Kidney glomerular epithelial cell (primary cell): ENCODE measurements around the gene SUB1.
"Not testable (repeated sequence)": the region's sequence is repeated elsewhere in the genome, so short reads cannot be mapped to it uniquely, and the experiment has no call there.

Experiments used
- DNase-seq: peaks from one replicate; lab custom pipeline; 2025; lab: John Stamatoyannopoulos, UW

Gene SUB1

DNA sequence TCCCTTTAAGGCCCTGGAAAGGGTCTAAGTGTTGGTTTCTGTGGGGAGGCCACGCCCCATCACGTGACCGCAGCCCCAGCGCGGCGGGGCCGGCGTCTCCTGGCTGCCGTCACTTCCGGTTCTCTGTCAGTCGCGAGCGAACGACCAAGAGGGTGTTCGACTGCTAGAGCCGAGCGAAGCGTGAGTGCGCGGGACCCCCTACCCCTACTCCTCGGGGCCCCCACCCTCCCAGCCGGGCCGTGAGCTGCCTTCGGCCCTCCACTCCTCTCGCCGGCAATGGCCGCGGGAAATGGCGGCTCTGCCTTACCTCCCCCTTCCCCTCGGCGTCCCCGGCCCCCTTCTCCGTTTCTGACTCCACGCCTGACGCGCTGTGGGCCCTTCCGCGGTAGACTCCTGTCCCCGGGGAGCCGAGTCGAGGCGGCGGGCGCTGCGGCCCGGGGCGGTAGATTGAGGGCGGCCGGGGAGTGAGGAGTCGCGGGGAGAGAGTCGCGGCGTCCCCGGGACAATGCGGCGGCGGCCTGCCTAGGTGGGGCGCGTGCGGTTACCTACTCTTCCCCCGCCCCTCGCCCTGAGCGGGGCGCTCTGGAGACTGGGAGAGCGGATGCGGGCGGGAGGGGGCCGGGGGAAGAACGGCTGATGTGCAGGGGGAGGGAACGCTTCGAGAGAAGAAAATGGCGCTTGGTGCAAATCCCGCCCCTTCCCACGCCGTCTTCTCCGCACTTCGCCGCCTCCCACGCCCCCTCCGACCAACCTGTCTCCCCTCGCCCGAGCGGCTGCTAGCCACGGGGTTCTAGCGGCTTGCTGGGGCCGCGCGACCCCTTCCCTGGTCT lies at the start of gene SUB1:
Gene SUB1, plus strand, starts transcription at position 112 of the 830 bp plus-strand sequence. CDS start 2,956 bp downstream, outside the sequence.
- peak; percentile 80 for DNase-seq

DNA sequence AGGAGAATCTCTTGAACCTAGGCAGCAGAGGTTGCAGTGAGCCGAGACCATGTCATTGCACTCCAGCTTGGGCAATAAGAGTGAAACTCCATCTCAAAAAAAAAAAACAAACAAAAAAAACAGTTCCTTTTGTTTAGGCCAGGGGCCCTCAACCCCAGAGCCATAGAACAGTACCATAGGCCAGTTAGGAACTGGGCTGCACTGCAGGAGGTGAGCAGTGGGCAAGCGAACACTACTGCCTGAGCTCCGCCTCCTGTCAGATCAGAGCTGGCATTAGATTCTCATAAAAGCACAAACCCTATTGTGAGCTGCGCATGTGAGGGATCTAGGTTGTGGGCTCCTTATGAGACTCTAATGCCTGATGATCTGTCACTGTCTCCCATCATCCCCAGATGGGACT lies 49.1 kb upstream of the SUB1 start:
- no peak for DNase-seq

- peak; percentile 67 for DNase-seq
Measured at GRCh38 chr5:32537437-32538029, 47.8 kb upstream of the SUB1 start.

GRCh38 chr5:32538031-32538547 lies 47.3 kb upstream of the SUB1 start:
- no peak for DNase-seq

GRCh38 chr5:32539981-32540845 lies 45.1 kb upstream of the SUB1 start:
- no peak for DNase-seq

- DNase-seq, result peak; percentile 2
Measured at GRCh38 chr5:32541241-32541640, 44.1 kb upstream of the SUB1 start.

DNA sequence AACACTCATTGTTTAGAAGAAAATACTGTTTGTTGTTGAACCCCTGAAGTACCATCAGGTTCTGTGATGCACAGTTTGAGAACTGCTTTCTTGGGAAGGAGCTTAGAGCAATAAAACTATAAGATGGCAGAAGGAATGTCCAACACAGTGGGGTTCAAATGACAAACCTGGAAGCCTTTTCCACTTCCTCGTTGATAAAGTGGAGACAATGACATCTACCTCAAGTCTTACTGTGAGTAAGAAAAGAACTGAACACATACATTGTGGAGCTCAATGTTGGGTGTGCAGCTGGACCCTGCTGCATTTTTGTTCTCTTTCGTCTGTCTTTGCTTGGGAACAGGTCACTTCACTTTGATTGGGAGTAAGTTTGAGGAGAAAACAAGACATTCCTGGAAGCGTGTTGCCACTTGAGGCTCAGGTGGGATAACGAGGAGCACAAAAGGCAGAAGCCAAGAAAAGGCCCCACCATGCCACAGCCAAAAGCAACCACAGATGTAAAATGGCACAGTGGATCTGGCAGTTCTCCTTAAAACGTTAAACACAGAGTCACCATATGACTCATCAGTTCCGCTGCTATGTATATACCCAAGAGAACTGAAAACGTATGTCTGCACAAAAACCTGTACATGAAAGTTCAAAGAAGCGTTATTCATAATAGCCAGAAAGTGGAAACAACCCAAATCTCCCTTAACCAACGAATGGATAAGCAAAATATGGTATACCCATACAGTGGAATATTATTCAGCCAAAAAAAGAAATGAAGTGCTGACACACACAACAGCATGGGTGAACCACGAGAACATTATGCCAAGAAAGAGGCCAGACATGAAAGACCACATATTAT lies 42.9 kb upstream of the SUB1 start:
- no peak for DNase-seq

DNA sequence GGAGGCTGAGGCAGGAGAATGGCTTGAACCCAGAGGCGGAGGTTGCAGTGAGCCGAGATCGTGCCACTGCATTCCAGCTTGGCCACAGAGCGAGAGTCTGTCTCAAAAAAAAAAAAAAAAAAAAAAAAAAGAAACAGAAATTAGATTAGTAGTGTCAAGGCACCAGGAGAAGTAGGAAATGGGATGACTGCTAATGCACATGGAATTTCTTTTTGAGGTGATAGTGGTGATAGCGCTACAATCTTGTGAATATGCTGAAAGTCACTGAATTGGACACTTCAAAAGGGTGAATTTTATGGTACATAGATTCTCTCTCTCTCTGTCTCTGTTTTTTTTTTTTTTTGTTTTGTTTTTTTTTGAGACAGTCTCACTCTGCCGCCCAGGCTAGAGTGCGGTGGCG lies 42.1 kb upstream of the SUB1 start:
- DNase-seq, result no peak

DNA sequence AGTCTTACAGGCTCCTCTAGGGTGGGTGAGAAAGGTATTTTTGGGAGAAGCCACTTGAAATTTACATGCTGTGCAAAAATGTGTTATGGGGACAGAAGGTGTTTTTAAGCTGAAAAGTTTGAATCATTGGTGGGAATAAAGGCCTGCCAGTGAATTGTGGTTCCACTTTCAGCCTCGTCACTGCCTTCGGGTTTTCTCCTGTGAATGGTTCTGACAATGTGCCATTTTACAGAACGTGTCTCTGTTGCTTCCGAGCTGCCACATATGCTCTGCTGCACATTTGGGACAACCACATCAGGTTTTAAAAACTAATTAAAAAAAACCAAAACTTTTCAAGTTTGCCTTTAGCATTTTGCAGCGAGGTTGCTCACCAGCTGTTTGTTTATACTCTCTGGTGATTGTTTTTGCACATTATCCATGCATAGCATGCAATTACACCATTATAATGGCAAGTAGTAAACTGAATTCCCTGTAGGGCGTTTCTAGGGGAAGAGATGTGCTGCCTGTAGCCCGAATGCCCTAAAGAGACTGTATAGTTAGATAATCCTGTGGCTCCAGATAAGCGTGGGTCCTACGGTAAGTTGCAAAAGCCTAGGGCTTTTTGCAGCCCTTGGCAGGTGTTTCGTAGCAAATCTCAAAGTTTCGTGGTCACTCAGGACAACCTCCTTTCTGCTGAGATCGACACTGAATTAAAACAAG lies 40.1 kb upstream of the SUB1 start:
- no peak for DNase-seq

DNA sequence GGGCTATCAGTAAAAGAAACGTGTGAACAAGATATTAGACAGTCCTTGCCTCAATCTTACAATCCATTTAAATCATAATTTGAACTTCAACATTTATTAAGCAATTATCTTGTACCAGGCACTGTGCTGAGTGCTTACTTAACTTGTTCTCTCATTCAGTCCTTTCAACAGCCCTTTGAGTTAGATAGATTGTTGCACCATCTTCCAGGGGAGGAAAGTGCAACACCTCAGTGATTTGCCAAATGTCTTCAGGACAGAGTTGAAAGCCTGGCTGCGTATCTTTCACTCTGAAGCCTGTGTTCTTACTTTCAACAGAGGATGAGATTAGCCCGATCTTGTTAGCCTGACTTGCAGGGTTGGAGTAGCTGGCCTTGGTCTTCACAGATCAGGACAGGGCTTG lies 34.2 kb upstream of the SUB1 start:
- no peak for DNase-seq

DNA sequence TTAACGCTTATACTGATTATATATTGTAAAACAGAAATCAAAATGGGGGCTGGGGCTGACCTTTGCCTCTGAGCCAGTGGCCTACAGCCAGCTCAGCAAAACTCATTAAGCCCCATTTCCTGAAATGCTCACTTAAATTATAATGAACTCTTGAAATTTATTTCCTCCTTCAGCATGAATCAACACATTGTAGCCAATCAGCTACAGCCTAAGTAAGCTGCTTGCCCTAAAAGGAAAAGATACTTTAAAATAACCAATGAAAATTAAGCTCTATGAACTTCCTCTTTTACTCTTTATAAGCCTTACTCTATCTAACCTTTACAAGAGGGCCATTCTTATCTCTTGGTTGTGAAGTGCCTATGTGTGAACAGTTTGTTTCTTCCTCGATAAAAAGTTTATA lies 33.5 kb upstream of the SUB1 start:
- DNase-seq, result no peak

DNA sequence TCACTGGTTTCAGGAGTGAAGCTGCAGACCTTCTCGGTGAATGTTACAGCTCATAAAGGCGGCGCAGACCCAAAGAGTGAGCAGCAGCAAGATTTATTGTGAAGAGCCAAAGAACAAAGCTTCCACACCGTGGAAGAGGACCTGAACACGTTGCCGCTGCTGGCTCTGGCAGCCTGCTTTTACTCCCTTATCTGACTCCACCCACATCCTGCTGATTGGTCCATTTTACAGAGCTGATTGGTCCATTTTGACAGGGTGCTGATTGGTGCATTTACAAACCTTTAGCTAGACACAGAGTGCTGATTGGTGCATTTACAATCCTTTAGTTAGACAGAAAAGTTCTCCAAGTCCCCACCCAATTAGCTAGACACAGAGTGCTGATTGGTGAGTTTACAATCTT lies 32.9 kb upstream of the SUB1 start:
- not testable (repeated sequence) for DNase-seq

DNA sequence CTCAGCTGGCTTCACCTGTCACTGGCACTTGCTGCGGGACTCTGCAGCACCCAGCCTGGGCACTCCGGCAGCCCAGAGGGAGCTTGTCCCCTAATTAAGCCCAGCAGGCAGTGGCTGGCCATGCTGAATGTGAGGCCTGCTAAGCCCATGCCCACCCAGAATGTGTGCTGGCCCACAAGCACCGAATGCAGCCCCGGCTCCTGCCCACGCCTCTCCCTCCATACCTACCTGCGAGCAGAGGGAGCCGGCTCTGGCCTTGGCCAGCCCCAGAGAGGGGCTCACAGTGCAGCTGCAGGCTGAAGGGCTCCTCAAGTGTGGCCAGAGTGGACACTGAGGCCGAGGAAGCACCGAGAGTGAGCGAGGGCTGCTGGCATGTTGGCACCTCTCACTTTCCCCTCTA lies 32.4 kb upstream of the SUB1 start:
- DNase-seq, result no peak

DNA sequence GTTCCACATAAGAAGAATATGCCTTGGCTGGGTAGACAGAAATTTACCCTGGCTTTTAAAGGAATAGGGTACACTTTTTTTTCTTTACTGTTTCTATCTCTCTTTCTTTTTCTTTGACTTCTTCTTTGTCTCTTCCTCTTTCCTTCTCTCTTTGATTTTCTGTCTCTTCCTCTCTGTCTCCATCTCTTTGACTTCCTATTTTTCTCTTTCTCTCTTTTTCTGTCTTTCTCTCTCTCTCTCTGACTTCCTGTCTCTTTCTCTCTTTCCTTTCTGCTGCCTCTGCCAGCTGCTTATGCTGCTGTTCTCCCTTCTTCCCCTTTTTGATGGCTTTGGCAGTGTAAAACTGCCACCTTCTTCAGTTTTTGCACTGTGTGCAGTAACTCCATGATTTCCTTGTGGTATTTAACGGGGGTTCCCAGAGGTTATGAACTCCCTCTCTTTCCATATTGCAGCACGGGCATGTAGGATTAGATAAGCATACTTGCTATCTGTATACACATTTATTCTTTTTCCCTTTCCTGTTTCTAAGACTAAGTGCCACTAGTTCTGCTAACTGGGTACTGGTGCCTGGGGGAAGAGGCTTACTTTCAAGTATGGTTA lies 31.1 kb upstream of the SUB1 start:
- not testable (repeated sequence) for DNase-seq

GRCh38 chr5:32556543-32556942 lies 28.8 kb upstream of the SUB1 start:
- not testable (repeated sequence) for DNase-seq

DNA sequence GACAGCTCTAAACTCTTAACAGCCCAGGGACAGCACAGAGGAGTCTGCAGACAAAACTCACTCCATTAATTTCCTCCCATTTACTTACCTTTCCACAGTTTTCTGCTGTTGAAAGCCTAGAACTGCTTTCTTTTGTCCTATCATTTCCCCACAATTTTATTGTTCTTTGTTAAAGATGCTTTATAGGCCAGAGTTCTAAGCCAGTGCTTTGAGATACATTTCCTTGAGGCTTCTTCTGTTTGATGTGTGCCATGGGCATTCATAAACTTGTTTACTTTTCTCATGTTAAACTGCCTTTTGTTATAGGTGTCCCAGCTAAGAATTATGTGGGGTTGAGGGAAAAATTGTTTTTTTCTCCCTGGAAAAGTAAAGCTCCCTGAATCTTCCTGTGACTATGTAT lies 25.9 kb upstream of the SUB1 start:
- DNase-seq, result no peak

DNA sequence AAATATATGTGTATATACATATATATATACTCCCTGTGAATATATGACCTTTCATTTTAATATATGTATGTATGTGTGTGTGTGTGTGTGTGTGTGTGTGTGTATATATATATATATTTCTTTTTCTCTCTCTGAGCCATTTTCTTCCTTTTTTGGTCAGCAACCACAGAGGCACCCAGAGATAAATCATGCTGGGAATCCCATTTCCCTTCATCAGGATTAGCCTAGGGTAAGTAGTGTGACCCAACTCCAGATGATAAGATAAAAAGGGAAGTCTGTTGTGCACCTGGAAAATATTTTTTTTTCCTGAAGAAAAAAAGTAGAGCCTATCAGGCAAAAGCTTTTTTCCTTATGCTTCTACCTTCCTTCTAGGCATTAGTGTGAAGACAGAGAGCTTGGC lies 25.4 kb upstream of the SUB1 start:
- DNase-seq, result no peak

DNA sequence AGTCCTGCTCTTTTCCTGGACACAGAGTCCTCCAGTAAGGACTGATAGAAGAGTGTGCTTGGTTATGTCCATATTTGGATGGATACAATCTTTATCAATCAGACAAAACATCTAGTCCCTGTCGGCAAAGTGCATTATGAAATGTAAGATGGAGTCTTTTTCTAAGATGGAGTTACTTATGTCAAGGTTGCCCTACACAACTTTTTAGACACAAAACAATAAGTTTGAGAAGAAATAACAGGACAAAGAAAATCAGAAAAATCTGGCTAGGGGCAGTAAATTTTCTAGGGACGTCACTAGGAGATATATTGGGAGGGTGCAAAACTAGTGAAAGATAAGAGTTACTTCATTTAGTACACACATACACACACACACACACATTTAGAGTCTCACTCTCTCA lies 23.3 kb upstream of the SUB1 start:
- DNase-seq, result no peak

GRCh38 chr5:32562843-32563242 lies 22.5 kb upstream of the SUB1 start:
- DNase-seq, result no peak

DNA sequence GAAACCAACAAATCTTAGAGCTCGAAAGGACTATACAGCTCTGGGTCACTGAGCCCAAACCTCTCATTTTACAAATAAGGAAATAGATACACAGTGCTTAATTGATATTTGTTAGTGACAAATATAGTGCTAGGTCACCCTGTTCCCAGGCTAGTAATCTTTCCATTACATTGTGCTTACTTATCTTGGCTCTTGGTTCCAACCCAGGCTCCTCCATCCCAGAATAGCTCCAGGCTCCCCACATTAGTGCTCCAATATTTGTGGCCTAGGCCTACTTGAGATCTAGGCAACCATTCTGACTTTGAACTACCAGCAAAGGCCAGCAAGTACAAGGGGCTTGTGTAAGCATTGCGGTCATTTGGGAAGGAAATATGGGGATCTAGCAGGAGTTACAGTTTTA lies 21.7 kb upstream of the SUB1 start:
- DNase-seq, result no peak

GRCh38 chr5:32565145-32565544 lies 20.2 kb upstream of the SUB1 start:
- no peak for DNase-seq
